GM12878 (cell line): Measurements from ENCODE around the gene CDH20. TPM values are rescaled to one million over a fixed set of nuclear protein-coding genes. Genes with fewer than 3 reads are reported as not detected.

Experiments
- ATAC-seq: fragments of 200-7000 bp; cut with Tn5 transposase; 3 replicates; pipeline ENCODE4 v1.9.1; 2020; ENCODE audit warnings: mild to moderate bottlenecking, moderate library complexity
- BruUV-seq: library from RNA; stranded (reverse); fragments of 400-500 nt; replicated peaks from 2 replicates; lab custom pipeline; 2021; lab: Mats Ljungman, UMichigan
- CTCF ChIA-PET: fragments of 300-600 bp; sonication (Branson Sonifier 250); formaldehyde crosslinking; extraction: SDS; loops from one replicate; lab custom pipeline; 2021; ENCODE audit warnings: inconsistent platforms; lab: Yijun Ruan, JAX
- POLR2A ChIA-PET: fragments of 350-600 bp; formaldehyde crosslinking; extraction: SDS; loops from one replicate; lab custom pipeline; 2021; ENCODE audit warnings: inconsistent platforms; lab: Charles Lee
- RAD21 ChIA-PET: fragments of 300-600 bp; sonication (Branson Sonifier 250); formaldehyde crosslinking; loops from one replicate; lab custom pipeline; 2023; ENCODE audit warnings: antibody characterized with exemption; ENCODE audit not compliant: unreplicated experiment; lab: Charles Lee
- SMC1A ChIA-PET: fragments of 300-600 bp; sonication (Branson Sonifier 250); formaldehyde crosslinking; loops from one replicate; lab custom pipeline; 2023; ENCODE audit not compliant: unreplicated experiment, uncharacterized antibody; lab: Charles Lee
- DNase-seq: peaks from one replicate; pipeline ENCODE4 v3.0.0-alpha.2; 2011; ENCODE audit warnings: low read depth, low spot score
- FAIRE-seq: peaks from 3 replicates; lab custom pipeline; 2011; peaks lifted over from hg19 to GRCh38; lab: Jason Lieb, UNC
- H2AFZ ChIP-seq: 2 replicates; pipeline ENCODE4 v1.6.0; 2011; ENCODE audit warnings: low read depth, low read length, control low read depth; ENCODE audit not compliant: control insufficient read depth
- H3K27ac ChIP-seq: 2 replicates; pipeline ENCODE4 v1.5.1; 2011; ENCODE audit warnings: control low read depth; ENCODE audit not compliant: control insufficient read depth, insufficient read depth
- H3K27me3 ChIP-seq, 2 experiments: replicated peaks in 1 of 2; 2 replicates each; pipeline versions ENCODE4 v1.6.0 to v1.6.1; 2011; ENCODE audit warnings: low read length in 1 of 2; ENCODE audit not compliant: control insufficient read depth in 2 of 2, insufficient read depth in 2 of 2
- H3K36me3 ChIP-seq, 2 experiments: 2 replicates each; pipeline ENCODE4 v1.5.1; 2011; ENCODE audit warnings: low read length in 1 of 2; ENCODE audit not compliant: control insufficient read depth in 2 of 2, insufficient read depth in 2 of 2
- H3K4me1 ChIP-seq: 2 replicates; pipeline ENCODE4 v1.6.1; 2011; ENCODE audit warnings: mild to moderate bottlenecking, low read length, moderate library complexity, mixed read lengths; ENCODE audit not compliant: control insufficient read depth, insufficient read depth
- H3K4me2 ChIP-seq: 2 replicates; pipeline ENCODE4 v1.6.0; 2011; ENCODE audit warnings: control low read depth; ENCODE audit not compliant: control insufficient read depth, insufficient read depth
- H3K4me3 ChIP-seq: fragments of 200-600 bp; sonication (generic); 2 replicates; pipeline ENCODE4 v1.5.1; 2016
- H3K79me2 ChIP-seq: 2 replicates; pipeline ENCODE4 v1.6.0; 2011; ENCODE audit warnings: low read length; ENCODE audit not compliant: control insufficient read depth, insufficient read depth
- H3K9ac ChIP-seq: 2 replicates; pipeline ENCODE4 v1.8.0; 2011; ENCODE audit warnings: low read length, control low read depth, mixed read lengths; ENCODE audit not compliant: control insufficient read depth, insufficient read depth
- H3K9me3 ChIP-seq: replicated peaks from 3 replicates; pipeline ENCODE4 v1.5.1; 2011; ENCODE audit warnings: mild to moderate bottlenecking, low read length; ENCODE audit not compliant: control insufficient read depth, insufficient read depth
- H4K20me1 ChIP-seq: 2 replicates; pipeline ENCODE4 v1.6.0; 2011; ENCODE audit not compliant: control insufficient read depth, insufficient read depth
- BMI1 ChIP-seq: fragments of 450-650 bp; IDR thresholded peaks from 2 replicates; pipeline ENCODE4 v1.6.1; 2016; ENCODE audit warnings: mild to moderate bottlenecking, moderate library complexity, borderline replicate concordance
- CREB1 ChIP-seq: IDR thresholded peaks from 2 replicates; pipeline ENCODE4 v1.6.1; 2012; ENCODE audit warnings: low read depth, mild to moderate bottlenecking, inconsistent platforms
- ESRRA ChIP-seq: IDR thresholded peaks from 2 replicates; pipeline ENCODE4 v1.6.1; 2012; ENCODE audit warnings: mild to moderate bottlenecking, low read length, improper control_type of control experiment
- FOXK2 ChIP-seq: fragments of 450-650 bp; IDR thresholded peaks from 2 replicates; pipeline ENCODE4 v1.6.1; 2017; ENCODE audit warnings: mild to moderate bottlenecking, moderate library complexity
- HDAC6 ChIP-seq: fragments of 200-600 bp; sonication (generic); IDR thresholded peaks from one replicate; pipeline ENCODE4 v1.8.0; 2017; ENCODE audit warnings: antibody characterized with exemption; ENCODE audit not compliant: unreplicated experiment
- KDM1A ChIP-seq: fragments of 200-600 bp; sonication (generic); IDR thresholded peaks from 2 replicates; pipeline ENCODE4 v1.6.1; 2016; ENCODE audit warnings: borderline replicate concordance
- NR2C1 ChIP-seq: fragments of 450-650 bp; IDR thresholded peaks from 2 replicates; pipeline ENCODE4 v1.6.1; 2017; ENCODE audit warnings: antibody characterized with exemption, mild to moderate bottlenecking, moderate library complexity
- PML ChIP-seq: IDR thresholded peaks from 2 replicates; pipeline ENCODE4 v1.6.1; 2012; ENCODE audit warnings: low read length, inconsistent platforms
- RCOR1 ChIP-seq: conservative IDR thresholded peaks from 2 replicates; pipeline ENCODE4 v1.6.1; 2012; ENCODE audit warnings: low read depth, low read length, improper control_type of control experiment
- SMC3 ChIP-seq: IDR thresholded peaks from 2 replicates; pipeline ENCODE4 v1.6.1; 2011; ENCODE audit warnings: low read length, improper control_type of control experiment, borderline replicate concordance
- SREBF1 ChIP-seq: IDR thresholded peaks from 2 replicates; pipeline ENCODE4 v1.6.1; 2012; ENCODE audit warnings: mild to moderate bottlenecking, low read length
- TARDBP ChIP-seq: IDR thresholded peaks from 2 replicates; pipeline ENCODE4 v1.6.1; 2016; ENCODE audit warnings: borderline replicate concordance
- WRNIP1 ChIP-seq: IDR thresholded peaks from 2 replicates; pipeline ENCODE4 v1.6.1; 2011; ENCODE audit warnings: low read depth, low read length, improper control_type of control experiment, borderline replicate concordance
- WGBS: methylation state at CpG from one replicate; pipeline ENCODE4 v1.1.6; 2016; ENCODE audit warnings: low lambda C conversion rate; ENCODE audit not compliant: insufficient replicate concordance, insufficient coverage; ENCODE audit errors: missing lambda C conversion rate; 5-methylcytosine and 5-hydroxymethylcytosine counted together
- in situ Hi-C: fragments of 300-500 bp; cut with MboI; formaldehyde crosslinking; loops from 9 replicates; pipeline ENCODE4 v1.14.3; 2018; ENCODE audit warnings: mixed read lengths
- intact Hi-C: fragments of 100-400 bp; cut with micrococcal nuclease; formaldehyde crosslinking; loops from one replicate; pipeline ENCODE4 v1.14.2; 2022; ENCODE audit not compliant: unreplicated experiment
- polyA plus RNA-seq, 11 experiments: library from polyadenylated mRNA; depleted of rRNA in 4 of 11; unstranded in 6 of 11; stranded (reverse) in 5 of 11; fragments of >200 nt; fragmentation: Nextera tagmentation in 4 of 11; fragmentation: Illumina TruSeq in 1 of 11; extraction: Ambion mirVana in 4 of 11; extraction: Trizol in 1 of 11; gene quantifications; 1 replicate in 1 of 11; 2 replicates in 10 of 11; pipeline versions ENCODE4 v1.2.1 to v1.2.3, GENCODE V29; 2011 to 2016; ENCODE audit warnings: inconsistent platforms in 2 of 11, missing spikeins in 2 of 11, low read depth in 1 of 11
- total RNA-seq, 4 experiments: library from RNA; depleted of rRNA in 3 of 4; stranded (reverse); fragments of >200 nt in 3 of 4; fragmentation: Illumina TruSeq in 1 of 4; extraction: Trizol in 1 of 4; gene quantifications; 2 replicates each; pipeline versions ENCODE4 v1.2.1 to v1.2.3, GENCODE V29; 2013 to 2021
- TF ChIP-seq, protein P1 (sequence below): fragments of 450-650 bp; IDR thresholded peaks from 2 replicates; pipeline ENCODE4 v1.6.1; 2016; ENCODE audit warnings: mild to moderate bottlenecking
- TF ChIP-seq, protein P2 (sequence below): fragments of 450-650 bp; IDR thresholded peaks from 2 replicates; pipeline ENCODE4 v1.6.1; 2017; ENCODE audit warnings: low read depth, mild to moderate bottlenecking, moderate library complexity
- TF ChIP-seq, protein P3 (sequence below): fragments of 150-350 bp; IDR thresholded peaks from 2 replicates; pipeline ENCODE4 v1.6.1; 2014; ENCODE audit warnings: mild to moderate bottlenecking, low read depth, low read length
- TF ChIP-seq, protein P4 (sequence below): IDR thresholded peaks from 2 replicates; pipeline ENCODE4 v1.6.1; 2011; ENCODE audit warnings: mild to moderate bottlenecking, low read depth, low read length, moderate library complexity; ENCODE audit not compliant: insufficient replicate concordance

The CDH20 gene
- total and polyA plus RNA-seq, 10 of the 15 experiments (the other 5 are each of a cell fraction or from before 2014, with no cell fraction given), result not detected

DNA sequence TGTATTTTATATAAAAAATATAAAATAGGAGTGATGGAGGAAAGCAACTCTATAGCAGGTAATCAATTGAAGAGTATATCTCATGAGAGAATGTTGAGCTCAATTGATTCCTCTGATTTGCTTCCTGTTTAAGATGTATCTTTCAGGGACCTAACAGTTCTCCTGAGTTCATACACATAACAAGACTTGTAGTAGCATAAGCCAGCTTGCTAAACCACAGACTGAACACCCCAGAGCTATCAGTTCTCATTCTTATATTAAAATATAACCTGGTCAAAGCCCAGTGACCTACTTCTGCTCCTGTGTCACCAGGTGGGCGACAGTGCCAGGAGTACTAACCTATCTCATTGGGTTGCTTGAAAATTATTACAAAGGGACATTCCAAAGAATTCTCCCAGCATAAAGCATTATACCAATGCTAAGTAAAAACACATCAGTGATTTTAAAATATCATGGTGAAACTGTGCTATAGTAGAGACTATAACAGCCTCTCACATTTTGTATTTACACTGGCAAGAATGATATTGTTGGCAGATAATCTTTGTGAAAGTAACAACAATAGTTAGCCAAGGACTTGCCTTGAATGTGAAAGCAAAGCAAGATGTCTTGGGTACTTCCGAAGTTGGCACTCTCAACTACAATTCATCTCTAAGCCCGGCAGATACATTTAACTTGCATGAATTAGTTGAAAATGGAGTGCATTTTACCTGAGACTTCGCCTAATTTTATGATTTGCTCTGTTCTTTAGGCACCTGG, 40.8 kb upstream of the CDH20 start:
- Histone ChIP-seq H3K4me3 (no peak overlapping the region), H3K79me2 (no peaks in the 10 kb centered on the region), H3K36me3 (no peaks in the 10 kb centered on the region), H2AFZ (no peak overlapping the region), H3K9ac (no peak overlapping the region), H3K27ac (no peak overlapping the region), H3K27me3 (no peaks in the 10 kb centered on the region), H3K4me1 (no peaks in the 10 kb centered on the region), H3K9me3 (no peaks in the 10 kb centered on the region), H4K20me1 (no peaks in the 10 kb centered on the region), H3K4me2 (no peak overlapping the region)
- TF ChIP-seq, protein P1, sequence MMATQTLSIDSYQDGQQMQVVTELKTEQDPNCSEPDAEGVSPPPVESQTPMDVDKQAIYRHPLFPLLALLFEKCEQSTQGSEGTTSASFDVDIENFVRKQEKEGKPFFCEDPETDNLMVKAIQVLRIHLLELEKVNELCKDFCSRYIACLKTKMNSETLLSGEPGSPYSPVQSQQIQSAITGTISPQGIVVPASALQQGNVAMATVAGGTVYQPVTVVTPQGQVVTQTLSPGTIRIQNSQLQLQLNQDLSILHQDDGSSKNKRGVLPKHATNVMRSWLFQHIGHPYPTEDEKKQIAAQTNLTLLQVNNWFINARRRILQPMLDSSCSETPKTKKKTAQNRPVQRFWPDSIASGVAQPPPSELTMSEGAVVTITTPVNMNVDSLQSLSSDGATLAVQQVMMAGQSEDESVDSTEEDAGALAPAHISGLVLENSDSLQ, result no peak
- TF ChIP-seq, protein P2, sequence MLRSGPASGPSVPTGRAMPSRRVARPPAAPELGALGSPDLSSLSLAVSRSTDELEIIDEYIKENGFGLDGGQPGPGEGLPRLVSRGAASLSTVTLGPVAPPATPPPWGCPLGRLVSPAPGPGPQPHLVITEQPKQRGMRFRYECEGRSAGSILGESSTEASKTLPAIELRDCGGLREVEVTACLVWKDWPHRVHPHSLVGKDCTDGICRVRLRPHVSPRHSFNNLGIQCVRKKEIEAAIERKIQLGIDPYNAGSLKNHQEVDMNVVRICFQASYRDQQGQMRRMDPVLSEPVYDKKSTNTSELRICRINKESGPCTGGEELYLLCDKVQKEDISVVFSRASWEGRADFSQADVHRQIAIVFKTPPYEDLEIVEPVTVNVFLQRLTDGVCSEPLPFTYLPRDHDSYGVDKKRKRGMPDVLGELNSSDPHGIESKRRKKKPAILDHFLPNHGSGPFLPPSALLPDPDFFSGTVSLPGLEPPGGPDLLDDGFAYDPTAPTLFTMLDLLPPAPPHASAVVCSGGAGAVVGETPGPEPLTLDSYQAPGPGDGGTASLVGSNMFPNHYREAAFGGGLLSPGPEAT, result no peak
- TF ChIP-seq CREB1 (no peak), SMC3 (no peak), TARDBP (no peak), HDAC6 (no peak), PML (no peak), KDM1A (no peak), NR2C1 (no peak), SREBF1 (no peak), BMI1 (no peak), WRNIP1 (no peak), FOXK2 (no peak), RCOR1 (no peak), ESRRA (no peak)
- TF ChIP-seq, protein P3, sequence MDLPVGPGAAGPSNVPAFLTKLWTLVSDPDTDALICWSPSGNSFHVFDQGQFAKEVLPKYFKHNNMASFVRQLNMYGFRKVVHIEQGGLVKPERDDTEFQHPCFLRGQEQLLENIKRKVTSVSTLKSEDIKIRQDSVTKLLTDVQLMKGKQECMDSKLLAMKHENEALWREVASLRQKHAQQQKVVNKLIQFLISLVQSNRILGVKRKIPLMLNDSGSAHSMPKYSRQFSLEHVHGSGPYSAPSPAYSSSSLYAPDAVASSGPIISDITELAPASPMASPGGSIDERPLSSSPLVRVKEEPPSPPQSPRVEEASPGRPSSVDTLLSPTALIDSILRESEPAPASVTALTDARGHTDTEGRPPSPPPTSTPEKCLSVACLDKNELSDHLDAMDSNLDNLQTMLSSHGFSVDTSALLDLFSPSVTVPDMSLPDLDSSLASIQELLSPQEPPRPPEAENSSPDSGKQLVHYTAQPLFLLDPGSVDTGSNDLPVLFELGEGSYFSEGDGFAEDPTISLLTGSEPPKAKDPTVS, result no peak
- TF ChIP-seq, protein P4, sequence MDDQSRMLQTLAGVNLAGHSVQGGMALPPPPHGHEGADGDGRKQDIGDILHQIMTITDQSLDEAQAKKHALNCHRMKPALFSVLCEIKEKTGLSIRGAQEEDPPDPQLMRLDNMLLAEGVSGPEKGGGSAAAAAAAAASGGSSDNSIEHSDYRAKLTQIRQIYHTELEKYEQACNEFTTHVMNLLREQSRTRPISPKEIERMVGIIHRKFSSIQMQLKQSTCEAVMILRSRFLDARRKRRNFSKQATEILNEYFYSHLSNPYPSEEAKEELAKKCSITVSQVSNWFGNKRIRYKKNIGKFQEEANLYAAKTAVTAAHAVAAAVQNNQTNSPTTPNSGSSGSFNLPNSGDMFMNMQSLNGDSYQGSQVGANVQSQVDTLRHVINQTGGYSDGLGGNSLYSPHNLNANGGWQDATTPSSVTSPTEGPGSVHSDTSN, result no peak
- ChIA-PET CTCF (no interaction called here), POLR2A (no interaction called here), RAD21 (no interaction called here), SMC1A (no interaction called here)
- DNase-seq (no peak), ATAC-seq (no peak), FAIRE-seq (no peak)
- BruUV-seq, result no TSS peak
- 25% methylated on average over 4 of the region's 4 CpGs for WGBS
- in situ Hi-C loops (no loop called here), intact Hi-C loops (no loop called here)
